Adrenal gland (tissue), 5 donors: ENCODE measurements around the gene PLA2G4E.

Experiments used
- POLR2A ChIP-seq, 2 donors: fragments of 450-650 bp; IDR thresholded peaks; one replicate each; pipeline ENCODE4 v1.6.1; 2017; ENCODE audit warnings: antibody characterized with exemption in 2 of 2, mild to moderate bottlenecking in 2 of 2, moderate library complexity in 1 of 2
- TF ChIP-seq, protein P1 (sequence below), 6 experiments: fragments of 450-650 bp in 4 of 6; fragments of 200-600 bp in 2 of 6; sonication (generic) in 1 of 6; IDR thresholded peaks; 1 replicate in 5 of 6; 2 replicates in 1 of 6; pipeline versions ENCODE4 v1.5.1 to v1.8.0; 2016 to 2021; ENCODE audit warnings: antibody characterized with exemption in 6 of 6, mild to moderate bottlenecking in 2 of 6, moderate library complexity in 1 of 6
- donor health status: DM: no; HTN: no; CAD: no.

DNA sequence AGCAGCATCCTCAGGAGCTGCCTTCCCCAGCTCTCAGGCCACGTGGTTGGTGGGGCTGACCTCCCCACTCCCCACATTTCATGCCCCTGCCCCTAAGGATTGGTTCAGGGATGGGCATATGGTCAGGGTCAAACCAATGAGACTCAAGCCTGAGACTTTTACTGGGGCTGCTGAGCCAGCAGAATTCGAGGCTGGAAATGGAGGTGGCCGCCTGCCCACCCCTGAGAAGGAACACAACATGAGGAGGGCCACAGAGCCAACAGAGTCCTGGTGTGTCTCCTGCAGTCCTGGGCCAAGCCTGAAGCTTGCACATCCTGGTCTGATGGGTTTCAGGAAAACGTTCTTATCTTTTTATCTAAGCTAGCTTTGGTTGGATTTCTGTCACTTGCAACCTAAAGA, 54.4 kb downstream of the PLA2G4E start:
- TF ChIP-seq, protein P1, sequence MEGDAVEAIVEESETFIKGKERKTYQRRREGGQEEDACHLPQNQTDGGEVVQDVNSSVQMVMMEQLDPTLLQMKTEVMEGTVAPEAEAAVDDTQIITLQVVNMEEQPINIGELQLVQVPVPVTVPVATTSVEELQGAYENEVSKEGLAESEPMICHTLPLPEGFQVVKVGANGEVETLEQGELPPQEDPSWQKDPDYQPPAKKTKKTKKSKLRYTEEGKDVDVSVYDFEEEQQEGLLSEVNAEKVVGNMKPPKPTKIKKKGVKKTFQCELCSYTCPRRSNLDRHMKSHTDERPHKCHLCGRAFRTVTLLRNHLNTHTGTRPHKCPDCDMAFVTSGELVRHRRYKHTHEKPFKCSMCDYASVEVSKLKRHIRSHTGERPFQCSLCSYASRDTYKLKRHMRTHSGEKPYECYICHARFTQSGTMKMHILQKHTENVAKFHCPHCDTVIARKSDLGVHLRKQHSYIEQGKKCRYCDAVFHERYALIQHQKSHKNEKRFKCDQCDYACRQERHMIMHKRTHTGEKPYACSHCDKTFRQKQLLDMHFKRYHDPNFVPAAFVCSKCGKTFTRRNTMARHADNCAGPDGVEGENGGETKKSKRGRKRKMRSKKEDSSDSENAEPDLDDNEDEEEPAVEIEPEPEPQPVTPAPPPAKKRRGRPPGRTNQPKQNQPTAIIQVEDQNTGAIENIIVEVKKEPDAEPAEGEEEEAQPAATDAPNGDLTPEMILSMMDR (IDR thresholded peaks at IDR 0.05) = no peak
- no peak for TF ChIP-seq POLR2A (IDR thresholded peaks at IDR 0.05)
